ENCODE results near the gene LRCH1.

- TF ChIP-seq, protein P1, sequence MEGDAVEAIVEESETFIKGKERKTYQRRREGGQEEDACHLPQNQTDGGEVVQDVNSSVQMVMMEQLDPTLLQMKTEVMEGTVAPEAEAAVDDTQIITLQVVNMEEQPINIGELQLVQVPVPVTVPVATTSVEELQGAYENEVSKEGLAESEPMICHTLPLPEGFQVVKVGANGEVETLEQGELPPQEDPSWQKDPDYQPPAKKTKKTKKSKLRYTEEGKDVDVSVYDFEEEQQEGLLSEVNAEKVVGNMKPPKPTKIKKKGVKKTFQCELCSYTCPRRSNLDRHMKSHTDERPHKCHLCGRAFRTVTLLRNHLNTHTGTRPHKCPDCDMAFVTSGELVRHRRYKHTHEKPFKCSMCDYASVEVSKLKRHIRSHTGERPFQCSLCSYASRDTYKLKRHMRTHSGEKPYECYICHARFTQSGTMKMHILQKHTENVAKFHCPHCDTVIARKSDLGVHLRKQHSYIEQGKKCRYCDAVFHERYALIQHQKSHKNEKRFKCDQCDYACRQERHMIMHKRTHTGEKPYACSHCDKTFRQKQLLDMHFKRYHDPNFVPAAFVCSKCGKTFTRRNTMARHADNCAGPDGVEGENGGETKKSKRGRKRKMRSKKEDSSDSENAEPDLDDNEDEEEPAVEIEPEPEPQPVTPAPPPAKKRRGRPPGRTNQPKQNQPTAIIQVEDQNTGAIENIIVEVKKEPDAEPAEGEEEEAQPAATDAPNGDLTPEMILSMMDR (IDR thresholded peaks at IDR 0.05), result no peak
- TF ChIP-seq POLR2A (IDR thresholded peaks at IDR 0.05), result no peak
Measured at GRCh38 chr13:46598140-46598819, 45.3 kb downstream of the LRCH1 start.
